Lung microvascular endothelial cell (primary cell): ENCODE results near the gene ARFRP1. TPM values are rescaled to one million over a fixed set of nuclear protein-coding genes. Genes with fewer than 3 reads are reported as not detected.
A peak's percentile ranks its signal among the peaks of the same experiment; 100 is the strongest.

Experiments
- DNase-seq, 2 donors: peaks; one replicate each; pipeline versions ENCODE4 v3.0.0 to v3.0.0-alpha.2; 2010; ENCODE audit warnings: low read depth in 2 of 2
- total RNA-seq: library from RNA; depleted of rRNA; stranded (reverse); fragments of >200 nt; gene quantifications from 2 replicates; pipeline ENCODE4 v1.2.1, GENCODE V29; 2014

ARFRP1 gene
- total RNA-seq, 1 donor from 2014 or later: 31.2 TPM

DNA sequence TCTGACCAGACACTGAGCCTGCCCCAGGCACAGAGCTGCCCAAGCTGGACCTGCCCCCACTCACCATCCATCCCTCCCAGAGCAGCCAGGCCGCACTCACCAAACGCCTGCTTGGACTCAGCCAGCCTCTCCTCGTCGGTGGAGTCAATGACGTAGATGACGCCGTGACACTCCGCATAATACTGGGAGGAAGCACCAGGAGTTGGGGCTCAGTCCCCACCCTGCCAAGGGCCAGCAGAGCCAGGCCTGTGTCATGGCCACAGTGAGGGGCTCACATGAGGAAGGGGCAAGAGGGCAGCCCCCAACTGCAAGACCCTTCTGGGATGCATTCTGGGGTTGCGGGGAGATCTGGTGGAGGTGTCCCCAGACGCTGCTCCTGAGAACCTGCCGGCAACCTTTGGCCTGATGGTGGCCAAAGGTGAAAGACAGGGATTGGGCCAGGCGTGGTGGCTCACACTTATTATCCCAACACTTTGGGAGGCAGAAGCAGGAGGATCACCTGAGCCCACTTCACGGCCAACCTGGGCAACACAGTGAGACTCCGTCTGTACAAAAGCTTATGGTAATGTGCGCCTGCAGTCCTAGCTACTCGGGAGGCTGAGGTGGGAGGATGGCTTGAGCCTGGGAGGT, 5.6 kb downstream of the ARFRP1 start:
- peak in 1 of 2 donors; percentile 2 for DNase-seq

DNA sequence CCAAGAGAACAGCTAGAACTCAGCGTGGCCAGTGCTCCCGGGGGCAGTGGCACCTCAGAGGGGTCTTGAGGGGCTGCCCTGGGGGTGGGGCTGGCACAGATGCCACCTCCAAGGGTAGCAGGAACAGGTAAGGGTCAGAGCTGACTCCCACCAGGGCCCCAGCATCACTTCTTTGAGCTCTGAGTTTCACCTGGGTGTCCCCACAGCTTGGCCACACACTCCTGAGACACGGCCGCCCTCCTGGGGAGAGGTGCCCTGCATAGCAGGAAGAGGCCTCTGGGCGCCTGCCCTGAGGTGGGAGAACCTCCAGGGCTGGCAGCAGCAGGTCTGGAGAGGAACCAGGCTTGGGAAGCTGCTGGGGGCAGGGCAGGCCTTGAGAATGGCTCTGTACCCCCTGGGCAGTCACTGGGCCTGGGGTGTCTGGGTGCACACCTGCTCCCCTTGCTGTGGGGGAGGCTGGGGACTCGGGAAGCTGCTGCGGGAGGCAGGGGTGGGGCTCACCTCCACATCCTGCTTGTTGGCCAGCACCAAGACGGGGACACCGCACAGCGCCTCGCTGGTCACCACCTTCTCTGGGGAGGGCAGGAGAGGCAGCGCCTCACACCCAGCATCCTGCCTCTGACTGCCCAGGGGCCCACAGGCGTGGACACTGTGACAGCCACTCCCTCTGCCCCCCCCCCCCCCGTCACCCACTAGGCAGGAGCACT, 6.3 kb downstream of the ARFRP1 start:
- DNase-seq: peak in 1 of 2 donors; percentile 3

DNA sequence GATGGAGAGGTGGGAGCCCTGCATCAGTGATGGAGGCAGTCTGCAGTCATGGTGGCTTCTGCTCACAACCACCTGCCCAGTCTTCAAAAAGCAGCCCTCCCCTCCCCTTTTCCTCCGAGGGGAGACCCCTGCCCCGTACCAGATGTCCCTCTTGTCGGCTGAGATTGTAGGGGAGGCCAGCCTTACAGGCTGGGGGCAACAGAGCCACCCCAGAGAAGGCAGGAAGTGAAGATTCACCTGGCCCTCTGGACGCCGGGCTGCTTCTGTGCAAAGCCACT, 6.8 kb downstream of the ARFRP1 start:
- DNase-seq: peak in 1 of 2 donors; percentile 2

DNA sequence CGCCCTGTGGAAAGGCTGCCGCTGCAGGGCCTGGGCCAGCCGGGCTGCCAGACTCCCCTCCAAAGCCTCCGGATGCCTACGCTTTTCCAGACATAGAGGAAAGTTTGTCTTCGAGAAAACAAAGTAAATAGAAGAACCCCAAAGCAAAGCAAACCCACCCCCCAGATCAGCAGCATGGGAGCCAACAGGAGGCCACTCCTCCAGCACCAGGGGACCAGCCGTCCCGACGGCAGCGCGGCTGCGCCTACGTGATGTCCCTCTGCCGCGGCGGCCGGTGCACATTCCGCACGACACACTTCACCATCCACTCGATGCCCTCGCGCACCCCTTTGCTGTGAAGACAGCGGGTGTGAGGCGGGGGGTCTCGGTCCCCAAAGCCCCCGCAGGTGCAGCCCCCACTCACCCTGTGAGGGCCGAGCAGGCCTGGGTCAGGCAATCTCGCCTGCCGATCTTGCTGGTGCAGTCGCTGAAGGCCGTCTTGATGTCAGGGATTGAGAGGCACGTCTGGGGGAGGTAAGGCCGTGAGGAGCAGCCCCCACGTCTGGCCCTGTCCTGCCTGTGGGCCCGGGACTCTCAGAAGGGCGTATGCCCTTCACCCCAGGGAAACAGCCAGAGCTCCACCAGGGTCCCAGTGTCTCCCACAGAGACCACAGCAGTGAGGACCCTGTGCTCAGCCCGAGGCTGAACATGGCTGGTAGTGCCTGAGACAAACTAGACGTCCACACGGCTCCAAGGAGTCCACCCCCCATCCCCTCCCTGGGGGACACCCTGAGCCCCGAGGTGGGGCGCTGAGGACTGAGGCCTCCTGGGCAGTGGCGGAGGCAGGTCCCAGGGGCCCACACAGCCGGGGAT, 7.4 kb downstream of the ARFRP1 start:
- DNase-seq: peak in 1 of 2 donors; percentile 0

DNA sequence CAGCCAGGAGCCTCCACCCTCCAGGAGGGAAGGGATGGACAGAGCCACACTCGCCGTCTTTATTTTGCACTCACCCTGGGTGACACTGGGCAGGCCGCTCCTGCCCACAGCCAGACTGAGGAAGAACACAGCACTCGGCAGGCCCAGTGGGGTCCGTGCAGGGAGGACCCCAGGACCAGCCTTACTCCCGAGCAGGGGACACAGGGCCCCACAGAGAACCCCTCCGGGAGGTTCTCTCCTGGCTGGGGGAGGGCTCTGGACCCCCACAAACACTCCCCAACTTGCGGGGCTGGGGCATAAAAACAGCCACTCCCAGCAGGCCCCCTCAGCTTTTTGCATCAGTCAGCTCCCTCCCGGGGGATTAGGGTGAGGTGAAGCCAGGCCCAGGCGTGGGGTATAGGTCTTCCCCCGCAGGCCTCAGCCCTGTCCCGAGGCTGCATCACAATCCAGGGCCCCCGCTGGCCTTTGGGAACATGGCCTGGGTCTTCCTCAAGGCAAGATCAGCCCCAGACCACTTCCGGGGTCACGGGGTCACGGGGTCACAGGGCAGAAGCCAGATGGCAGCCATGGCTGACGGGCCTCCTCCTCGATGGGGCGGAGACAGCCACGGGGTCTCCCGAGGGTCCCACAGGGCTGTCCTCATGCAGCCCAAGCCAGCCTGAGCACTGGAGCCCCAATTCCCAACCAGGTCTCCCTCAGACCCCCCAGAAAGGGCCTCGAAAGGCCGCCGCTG, 8.1 kb downstream of the ARFRP1 start:
- DNase-seq: peak in 1 of 2 donors; percentile 1

DNA sequence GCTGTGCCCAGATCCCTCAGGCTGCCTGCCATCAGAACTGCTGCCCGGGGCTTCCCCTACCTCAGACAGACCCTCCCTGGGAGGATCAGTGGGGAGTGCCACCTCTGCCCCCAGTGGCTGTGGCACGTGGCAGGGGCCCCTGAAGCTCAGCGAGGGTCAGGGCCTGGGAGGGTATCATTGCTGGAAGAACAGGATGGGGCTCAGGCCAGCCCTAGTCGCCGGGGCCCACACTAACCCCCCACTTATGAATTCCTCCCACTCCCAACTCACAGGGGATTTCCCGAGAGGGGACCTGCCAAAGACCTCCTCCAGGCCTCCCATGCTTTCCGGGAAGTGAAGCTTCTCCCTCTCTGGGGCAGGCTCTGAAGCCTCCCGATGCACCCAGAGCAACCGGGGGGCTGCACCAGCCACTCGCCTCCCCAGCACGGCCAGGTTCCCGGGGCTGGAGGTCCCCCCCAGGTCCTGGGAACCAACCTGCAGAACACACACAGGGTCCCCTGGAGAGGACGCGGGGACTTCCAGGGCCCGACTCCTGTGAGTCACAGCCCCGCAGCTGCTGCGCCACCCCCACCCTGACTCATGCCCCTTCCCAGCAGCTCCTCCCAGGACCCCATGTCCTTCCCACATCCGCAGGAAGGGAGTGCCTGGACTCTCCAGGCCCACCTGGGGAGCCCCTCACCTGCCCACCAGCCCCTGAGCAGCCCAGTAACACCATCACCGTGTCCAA, 8.9 kb downstream of the ARFRP1 start:
- DNase-seq: peak; percentile 83 to 91

DNA sequence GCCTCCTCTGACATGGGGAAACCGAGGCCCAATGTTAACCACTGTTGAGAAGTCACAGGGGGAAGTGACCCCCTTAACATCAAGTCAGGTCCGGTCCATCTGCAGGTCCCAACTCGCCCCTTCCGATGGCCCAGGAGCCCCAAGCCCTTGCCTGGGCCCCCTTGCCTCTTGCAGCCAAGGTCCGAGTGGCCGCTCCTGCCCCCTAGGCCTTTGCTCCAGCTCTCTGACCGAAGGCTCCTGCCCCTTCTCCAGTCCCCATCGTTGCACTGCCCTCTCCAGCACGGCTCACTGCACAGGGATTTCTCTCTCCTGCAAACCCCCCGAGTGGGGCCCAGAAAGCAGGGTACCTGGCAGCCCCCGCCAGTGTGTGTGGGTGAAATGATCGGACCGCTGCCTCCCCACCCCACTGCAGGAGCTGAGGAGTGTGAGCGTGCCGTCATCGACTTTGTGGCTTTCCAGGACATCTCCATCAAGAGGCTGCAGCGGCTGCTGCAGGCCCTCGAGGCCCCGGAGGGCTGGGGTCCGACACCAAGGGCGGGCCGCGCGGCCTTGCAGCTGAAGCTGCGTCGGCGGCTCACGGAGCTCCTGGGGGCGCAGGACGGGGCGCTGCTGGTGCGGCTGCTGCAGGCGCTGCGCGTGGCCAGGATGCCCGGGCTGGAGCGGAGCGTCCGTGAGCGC, 9.8 kb downstream of the ARFRP1 start:
- DNase-seq: peak in 1 of 2 donors; percentile 5

DNA sequence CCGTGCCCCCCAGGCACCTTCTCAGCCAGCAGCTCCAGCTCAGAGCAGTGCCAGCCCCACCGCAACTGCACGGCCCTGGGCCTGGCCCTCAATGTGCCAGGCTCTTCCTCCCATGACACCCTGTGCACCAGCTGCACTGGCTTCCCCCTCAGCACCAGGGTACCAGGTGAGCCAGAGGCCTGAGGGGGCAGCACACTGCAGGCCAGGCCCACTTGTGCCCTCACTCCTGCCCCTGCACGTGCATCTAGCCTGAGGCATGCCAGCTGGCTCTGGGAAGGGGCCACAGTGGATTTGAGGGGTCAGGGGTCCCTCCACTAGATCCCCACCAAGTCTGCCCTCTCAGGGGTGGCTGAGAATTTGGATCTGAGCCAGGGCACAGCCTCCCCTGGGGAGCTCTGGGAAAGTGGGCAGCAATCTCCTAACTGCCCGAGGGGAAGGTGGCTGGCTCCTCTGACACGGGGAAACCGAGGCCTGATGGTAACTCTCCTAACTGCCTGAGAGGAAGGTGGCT, 10.4 kb downstream of the ARFRP1 start:
- peak in 1 of 2 donors; percentile 12 for DNase-seq

DNA sequence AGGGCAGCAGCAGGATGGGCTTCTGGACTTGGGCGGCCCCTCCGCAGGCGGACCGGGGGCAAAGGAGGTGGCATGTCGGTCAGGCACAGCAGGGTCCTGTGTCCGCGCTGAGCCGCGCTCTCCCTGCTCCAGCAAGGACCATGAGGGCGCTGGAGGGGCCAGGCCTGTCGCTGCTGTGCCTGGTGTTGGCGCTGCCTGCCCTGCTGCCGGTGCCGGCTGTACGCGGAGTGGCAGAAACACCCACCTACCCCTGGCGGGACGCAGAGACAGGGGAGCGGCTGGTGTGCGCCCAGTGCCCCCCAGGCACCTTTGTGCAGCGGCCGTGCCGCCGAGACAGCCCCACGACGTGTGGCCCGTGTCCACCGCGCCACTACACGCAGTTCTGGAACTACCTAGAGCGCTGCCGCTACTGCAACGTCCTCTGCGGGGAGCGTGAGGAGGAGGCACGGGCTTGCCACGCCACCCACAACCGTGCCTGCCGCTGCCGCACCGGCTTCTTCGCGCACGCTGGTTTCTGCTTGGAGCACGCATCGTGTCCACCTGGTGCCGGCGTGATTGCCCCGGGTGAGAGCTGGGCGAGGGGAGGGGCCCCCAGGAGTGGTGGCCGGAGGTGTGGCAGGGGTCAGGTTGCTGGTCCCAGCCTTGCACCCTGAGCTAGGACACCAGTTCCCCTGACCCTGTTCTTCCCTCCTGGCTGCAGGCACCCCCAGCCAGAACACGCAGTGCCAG, 11.0 kb downstream of the ARFRP1 start, which contains the start of gene TNFRSF6B:
TSS of gene TNFRSF6B (plus strand) at position 25 of the 729 bp plus-strand sequence. CDS start at position 141, 116 bp downstream.
- peak; percentile 27 to 42 for DNase-seq

DNA sequence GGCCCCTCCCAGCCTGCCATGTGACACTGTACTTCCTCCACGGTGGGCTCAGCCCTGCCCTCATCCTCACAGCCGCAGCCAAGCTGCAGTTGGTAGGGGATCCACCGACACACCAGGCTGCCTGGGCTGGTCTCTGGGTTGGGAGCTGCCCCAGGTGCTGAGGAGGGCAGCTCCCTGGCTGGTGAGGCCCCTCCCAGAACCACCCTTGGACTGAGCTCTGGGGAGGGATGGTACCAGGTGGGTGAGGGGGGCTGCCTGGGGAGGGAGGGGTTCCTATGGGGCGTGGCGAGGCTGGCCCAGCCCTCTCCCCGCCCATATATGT, 11.5 kb downstream of the ARFRP1 start:
- peak; percentile 42 to 53 for DNase-seq

DNA sequence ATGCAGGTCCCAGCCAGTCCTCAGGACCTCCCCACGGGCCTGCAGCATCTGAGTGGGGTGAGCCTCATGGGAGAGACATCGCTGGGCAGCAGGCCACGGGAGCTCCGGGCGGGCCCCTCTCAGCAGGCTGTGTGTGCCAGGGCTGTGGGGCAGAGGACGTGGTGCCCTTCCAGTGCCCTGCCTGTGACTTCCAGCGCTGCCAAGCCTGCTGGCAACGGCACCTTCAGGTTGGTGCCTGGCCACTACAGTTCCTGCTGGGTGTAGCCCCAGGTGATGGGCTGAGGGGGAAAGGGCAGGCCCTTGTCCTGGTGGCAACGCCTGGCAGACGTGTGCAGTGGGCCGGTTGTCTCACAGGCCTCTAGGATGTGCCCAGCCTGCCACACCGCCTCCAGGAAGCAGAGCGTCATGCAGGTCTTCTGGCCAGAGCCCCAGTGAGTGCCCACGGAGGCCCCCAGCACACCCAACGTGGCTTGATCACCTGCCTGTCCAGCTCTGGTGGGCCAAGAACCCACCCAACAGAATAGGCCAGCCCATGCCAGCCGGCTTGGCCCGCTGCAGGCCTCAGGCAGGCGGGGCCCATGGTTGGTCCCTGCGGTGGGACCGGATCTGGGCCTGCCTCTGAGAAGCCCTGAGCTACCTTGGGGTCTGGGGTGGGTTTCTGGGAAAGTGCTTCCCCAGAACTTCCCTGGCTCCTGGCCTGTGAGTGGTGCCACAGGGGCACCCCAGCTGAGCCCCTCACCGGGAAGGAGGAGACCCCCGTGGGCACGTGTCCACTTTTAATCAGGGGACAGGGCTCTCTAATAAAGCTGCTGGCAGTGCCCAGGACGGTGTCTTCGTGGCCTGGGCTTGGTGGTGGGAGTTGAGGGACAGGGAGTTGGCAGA, 12.1 kb downstream of the ARFRP1 start:
- DNase-seq: peak in 1 of 2 donors; percentile 5

DNA sequence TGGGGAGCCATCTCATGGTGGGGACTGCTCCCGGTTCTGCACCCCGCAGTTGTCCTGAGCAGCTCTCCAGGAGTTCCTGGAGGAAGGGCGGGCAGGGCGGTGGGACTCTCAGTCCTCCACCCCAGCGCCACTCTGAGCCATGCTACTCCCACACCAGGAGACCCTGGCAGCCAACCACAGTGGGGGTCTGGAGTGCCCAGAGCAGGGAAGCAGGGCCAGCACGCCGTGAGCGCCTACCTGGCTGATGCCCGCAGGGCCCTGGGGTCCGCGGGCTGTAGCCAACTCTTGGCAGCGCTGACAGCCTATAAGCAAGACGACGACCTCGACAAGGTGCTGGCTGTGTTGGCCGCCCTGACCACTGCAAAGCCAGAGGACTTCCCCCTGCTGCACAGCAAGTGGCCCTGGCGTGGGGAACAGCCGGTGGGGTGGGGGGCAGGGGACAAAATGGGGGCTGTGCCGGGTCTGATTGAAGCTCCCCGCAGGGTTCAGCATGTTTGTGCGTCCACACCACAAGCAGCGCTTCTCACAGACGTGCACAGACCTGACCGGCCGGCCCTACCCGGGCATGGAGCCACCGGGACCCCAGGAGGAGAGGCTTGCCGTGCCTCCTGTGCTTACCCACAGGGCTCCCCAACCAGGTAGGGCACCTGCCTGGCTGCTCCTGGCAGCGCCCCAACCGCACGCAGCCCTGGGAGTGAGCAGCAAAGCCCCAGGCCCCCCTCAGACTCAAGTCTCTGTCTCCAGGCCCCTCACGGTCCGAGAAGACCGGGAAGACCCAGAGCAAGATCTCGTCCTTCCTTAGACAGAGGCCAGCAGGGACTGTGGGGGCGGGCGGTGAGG, 13.0 kb downstream of the ARFRP1 start:
- no peak for DNase-seq

DNA sequence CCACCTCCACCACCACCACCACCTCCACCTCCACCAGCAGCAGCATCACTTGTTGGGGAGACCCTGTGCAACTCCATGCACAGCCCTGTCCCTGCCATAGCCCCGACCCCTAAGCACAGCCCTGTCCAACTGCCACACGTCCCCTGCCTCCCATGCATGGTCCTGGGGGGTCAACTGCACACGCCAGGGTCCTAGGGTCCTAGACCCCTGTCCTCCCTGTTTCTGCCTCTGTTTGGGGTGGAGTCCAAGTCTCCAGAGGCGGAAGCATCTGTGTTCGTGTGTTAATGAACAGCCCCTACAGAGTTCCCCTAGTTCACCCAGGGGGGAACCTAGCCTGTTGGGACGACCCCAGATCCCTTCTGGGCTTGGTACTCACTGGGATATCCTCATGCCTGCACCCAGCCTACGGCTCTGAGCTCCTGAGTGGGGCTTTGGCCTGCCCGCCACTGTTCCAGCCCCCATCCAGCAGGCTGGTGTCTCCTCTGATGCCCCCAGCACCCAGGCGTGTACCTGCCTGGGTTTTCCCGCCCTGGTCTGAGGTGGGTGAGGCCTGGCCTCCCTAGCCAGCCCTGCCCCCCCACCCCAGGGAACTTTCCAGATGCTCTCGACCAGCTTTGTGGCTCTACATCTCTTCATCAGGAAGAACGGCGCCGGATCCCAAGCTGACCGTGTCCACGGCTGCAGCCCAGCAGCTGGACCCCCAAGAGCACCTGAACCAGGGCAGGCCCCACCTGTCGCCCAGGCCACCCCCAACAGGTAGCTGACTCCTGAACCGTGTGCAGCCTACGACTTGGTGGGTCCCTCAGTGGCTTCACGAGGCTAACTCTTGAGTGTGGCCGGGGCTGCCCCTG, 13.8 kb downstream of the ARFRP1 start:
- peak in 1 of 2 donors; percentile 2 for DNase-seq

DNA sequence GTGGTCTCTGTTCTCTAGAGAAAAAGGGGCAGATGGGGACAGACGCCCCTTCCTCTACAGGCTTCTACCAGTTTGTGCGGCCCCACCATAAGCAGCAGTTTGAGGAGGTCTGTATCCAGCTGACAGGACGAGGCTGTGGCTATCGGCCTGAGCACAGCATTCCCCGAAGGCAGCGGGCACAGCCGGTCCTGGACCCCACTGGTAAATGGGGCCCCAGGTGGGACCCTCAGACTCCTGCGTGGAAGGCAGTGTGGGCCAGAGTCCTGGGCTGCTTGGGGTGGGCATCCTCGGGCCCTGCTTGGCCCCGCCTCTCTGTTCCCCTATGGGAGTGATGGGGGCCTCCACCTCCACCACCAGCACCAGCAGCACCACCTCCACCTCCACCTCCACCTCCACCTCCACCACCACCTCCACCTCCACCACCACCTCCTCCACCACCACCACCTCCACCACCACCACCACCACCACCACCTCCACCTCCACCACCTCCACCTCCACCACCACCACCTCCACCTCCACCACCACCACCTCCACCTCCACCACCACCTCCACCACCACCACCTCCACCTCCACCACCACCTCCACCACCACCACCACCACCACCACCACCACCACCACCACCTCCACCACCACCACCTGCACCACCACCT, 14.6 kb downstream of the ARFRP1 start:
- DNase-seq: no peak

DNA sequence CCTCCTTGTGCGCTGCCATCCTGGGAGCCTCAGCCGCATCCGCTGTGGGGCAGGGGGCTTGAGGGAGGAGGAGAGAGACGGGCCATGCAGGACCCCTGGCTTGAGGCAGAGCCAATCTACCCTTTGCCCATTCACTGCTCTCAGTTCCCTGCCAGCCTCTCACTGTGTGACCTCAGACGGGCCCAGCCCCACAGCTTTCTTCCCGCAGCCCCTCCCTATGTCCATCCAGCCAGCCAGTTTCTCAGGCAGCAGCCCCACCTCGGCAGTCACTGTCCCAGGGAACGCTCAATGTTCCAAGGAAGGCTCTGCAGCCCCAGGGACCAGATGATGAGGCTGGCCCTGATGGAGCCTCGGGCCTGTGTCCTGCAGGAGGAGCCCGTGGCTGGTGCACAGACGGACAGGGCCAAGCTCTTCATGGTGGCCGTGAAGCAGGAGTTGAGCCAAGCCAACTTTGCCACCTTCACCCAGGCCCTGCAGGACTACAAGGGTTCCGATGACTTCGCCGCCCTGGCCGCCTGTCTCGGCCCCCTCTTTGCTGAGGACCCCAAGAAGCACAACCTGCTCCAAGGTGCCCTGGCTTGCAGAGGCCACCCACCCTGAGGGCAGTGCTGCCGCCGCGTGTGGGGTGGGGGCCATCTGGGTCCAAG, 15.2 kb downstream of the ARFRP1 start:
- DNase-seq: peak in 1 of 2 donors; percentile 13
